Caco-2 (cell line): ENCODE results near the gene PDK4. TPM values are rescaled to one million over a fixed set of nuclear protein-coding genes. Genes with fewer than 3 reads are reported as not detected.

Source experiments
- BruUV-seq: library from RNA; stranded (reverse); fragments of 400-500 nt; replicated peaks from 2 replicates; lab custom pipeline; 2021; lab: Mats Ljungman, UMichigan
- CTCF ChIA-PET: fragments of 300-600 bp; sonication (Branson Sonifier 250); formaldehyde crosslinking; loops from one replicate; lab custom pipeline; 2022; ENCODE audit warnings: antibody characterized with exemption; lab: Charles Lee
- POLR2A ChIA-PET: fragments of 300-600 bp; sonication (Branson Sonifier 250); formaldehyde crosslinking; loops from one replicate; lab custom pipeline; 2022; ENCODE audit warnings: antibody characterized with exemption; lab: Charles Lee
- DNase-seq, 2 experiments: peaks; one replicate each; pipeline versions ENCODE4 v3.0.0 to v3.0.0-alpha.2; 2020 to 2022
- H3K27me3 ChIP-seq: replicated peaks from 2 replicates; pipeline ENCODE4 v1.6.0; 2011; ENCODE audit warnings: low read length; ENCODE audit not compliant: control insufficient read depth, insufficient read depth
- H3K36me3 ChIP-seq: 2 replicates; pipeline ENCODE4 v1.5.1; 2011; ENCODE audit warnings: low read length; ENCODE audit not compliant: control insufficient read depth, insufficient read depth
- H3K4me1 ChIP-seq: fragments of 250-450 bp; sonication (Bioruptor Pico); 2 replicates; pipeline ENCODE4 v1.5.1; 2020; ENCODE audit warnings: mild to moderate bottlenecking
- H3K4me3 ChIP-seq: 2 replicates; pipeline ENCODE4 v1.5.1; 2011; ENCODE audit warnings: low read depth, mild to moderate bottlenecking, control low read depth, low read length
- H3K9me3 ChIP-seq: fragments of 250-450 bp; sonication (Bioruptor Pico); 2 replicates; pipeline ENCODE4 v1.5.1; 2020; ENCODE audit warnings: mild to moderate bottlenecking, moderate library complexity
- H3K27ac Mint-ChIP-seq: one replicate; pipeline ENCODE4 v1.8.0; 2022; ENCODE audit warnings: mixed read lengths; ENCODE audit not compliant: unreplicated experiment
- H3K27me3 Mint-ChIP-seq: one replicate; pipeline ENCODE4 v1.8.0; 2022; ENCODE audit warnings: mixed read lengths; ENCODE audit not compliant: insufficient read depth, unreplicated experiment
- H3K36me3 Mint-ChIP-seq: one replicate; pipeline ENCODE4 v1.8.0; 2022; ENCODE audit warnings: mild to moderate bottlenecking, mixed read lengths; ENCODE audit not compliant: insufficient read depth, unreplicated experiment
- H3K4me1 Mint-ChIP-seq: one replicate; pipeline ENCODE4 v1.8.0; 2022; ENCODE audit warnings: low read depth, mixed read lengths; ENCODE audit not compliant: unreplicated experiment
- H3K4me3 Mint-ChIP-seq: one replicate; pipeline ENCODE4 v1.8.0; 2022; ENCODE audit warnings: mild to moderate bottlenecking, moderate library complexity, mixed read lengths; ENCODE audit not compliant: unreplicated experiment
- H3K9me3 Mint-ChIP-seq: one replicate; pipeline ENCODE4 v1.8.0; 2022; ENCODE audit warnings: mixed read lengths; ENCODE audit not compliant: unreplicated experiment
- intact Hi-C: fragments of 100-400 bp; cut with micrococcal nuclease; formaldehyde crosslinking; loops from one replicate; pipeline ENCODE4 v1.10.0; 2022; ENCODE audit not compliant: unreplicated experiment
- total RNA-seq: library from RNA; stranded (reverse); gene quantifications from 2 replicates; pipeline ENCODE4 v1.2.3, GENCODE V29; 2022
- TF ChIP-seq, protein P1 (sequence below), 2 experiments: fragments of 200-600 bp in 1 of 2; IDR thresholded peaks; 1 replicate in 1 of 2; 2 replicates in 1 of 2; pipeline versions ENCODE4 v1.5.1 to v1.8.0; 2011 to 2022; ENCODE audit warnings: antibody characterized with exemption in 1 of 2, control low read depth in 1 of 2, inconsistent platforms in 1 of 2, low read depth in 1 of 2, low read length in 1 of 2, mild to moderate bottlenecking in 1 of 2, moderate library complexity in 1 of 2; ENCODE audit not compliant: insufficient read depth in 1 of 2, severe bottlenecking in 1 of 2, unreplicated experiment in 1 of 2

PDK4 gene
- total RNA-seq, 1 experiment from 2014 or later, result 0.20 TPM

DNA sequence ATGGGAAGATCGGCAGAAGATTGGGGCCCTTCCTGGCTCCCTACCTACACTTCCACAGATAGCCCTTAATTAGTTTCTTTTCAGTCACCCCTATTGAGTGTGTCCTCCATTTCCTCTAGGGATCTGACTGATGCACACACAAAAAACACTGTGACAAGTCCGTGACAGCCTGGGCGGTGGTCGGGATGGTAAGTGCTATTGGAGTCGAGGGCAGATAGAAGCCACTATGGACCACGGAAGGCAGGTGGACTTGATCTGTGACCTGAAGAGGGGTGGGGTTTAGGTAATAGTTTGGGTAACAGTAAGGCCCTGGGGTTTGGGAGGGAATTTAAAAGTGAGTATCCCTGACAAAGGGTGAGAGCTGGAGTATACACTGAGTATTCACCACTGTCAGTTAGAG is 53.0 kb downstream of the PDK4 start:
- BruUV-seq, result no TSS peak
- no peaks in the 10 kb centered on the region for H3K36me3 ChIP-seq
- DNase-seq, result no peak
- H3K36me3 Mint-ChIP-seq, result no peaks in the 10 kb centered on the region
- no peaks in the 10 kb centered on the region for H3K9me3 Mint-ChIP-seq
- no peaks in the 10 kb centered on the region for H3K27me3 ChIP-seq
- H3K4me3 ChIP-seq, result no peak overlapping the region
- H3K27me3 Mint-ChIP-seq, result peaks cover 2% of the 10 kb centered on the region
- TF ChIP-seq, protein P1, sequence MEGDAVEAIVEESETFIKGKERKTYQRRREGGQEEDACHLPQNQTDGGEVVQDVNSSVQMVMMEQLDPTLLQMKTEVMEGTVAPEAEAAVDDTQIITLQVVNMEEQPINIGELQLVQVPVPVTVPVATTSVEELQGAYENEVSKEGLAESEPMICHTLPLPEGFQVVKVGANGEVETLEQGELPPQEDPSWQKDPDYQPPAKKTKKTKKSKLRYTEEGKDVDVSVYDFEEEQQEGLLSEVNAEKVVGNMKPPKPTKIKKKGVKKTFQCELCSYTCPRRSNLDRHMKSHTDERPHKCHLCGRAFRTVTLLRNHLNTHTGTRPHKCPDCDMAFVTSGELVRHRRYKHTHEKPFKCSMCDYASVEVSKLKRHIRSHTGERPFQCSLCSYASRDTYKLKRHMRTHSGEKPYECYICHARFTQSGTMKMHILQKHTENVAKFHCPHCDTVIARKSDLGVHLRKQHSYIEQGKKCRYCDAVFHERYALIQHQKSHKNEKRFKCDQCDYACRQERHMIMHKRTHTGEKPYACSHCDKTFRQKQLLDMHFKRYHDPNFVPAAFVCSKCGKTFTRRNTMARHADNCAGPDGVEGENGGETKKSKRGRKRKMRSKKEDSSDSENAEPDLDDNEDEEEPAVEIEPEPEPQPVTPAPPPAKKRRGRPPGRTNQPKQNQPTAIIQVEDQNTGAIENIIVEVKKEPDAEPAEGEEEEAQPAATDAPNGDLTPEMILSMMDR (IDR thresholded peaks at IDR 0.05; ENCODE audit: insufficient read depth in 1 of 2, low read depth in 1 of 2, low read length in 1 of 2, severe bottlenecking in 1 of 2, unreplicated experiment in 1 of 2), result no peak
- H3K9me3 ChIP-seq, result no peaks in the 10 kb centered on the region
- no peak overlapping the region for H3K27ac Mint-ChIP-seq
- no peak overlapping the region for H3K4me3 Mint-ChIP-seq
- intact Hi-C loops, result no loop called here
- no peaks in the 10 kb centered on the region for H3K4me1 ChIP-seq
- POLR2A ChIA-PET, result no interaction called here
- CTCF ChIA-PET, result interaction anchor here (1.5 kb wide), 1 partner anchor 144 kb away, joined by 11 read pairs; no protein-coding TSS in a partner anchor
- H3K4me1 Mint-ChIP-seq, result peaks cover 12% of the 10 kb centered on the region

DNA sequence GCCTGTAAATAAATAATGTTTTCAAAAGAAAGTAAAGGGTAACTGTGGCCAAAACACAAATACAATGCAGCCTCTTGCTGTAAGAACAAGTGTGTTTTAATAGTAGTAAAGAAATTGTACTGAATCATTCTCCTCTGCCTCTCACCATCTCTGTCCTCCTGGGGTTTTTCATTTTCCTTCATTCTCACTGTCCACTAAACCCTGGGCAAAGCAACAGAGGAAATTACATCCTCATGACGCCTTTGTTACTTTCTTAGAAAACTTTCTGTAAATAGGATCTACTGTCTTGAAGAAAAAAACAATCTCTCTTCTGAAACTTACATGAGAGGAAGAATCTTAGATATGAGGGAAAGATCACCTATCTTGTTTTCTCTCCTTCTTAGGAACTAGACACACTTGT is 56.0 kb downstream of the PDK4 start:
- Histone ChIP-seq H3K27me3 (no peaks in the 10 kb centered on the region), H3K4me1 (peaks cover 13% of the 10 kb centered on the region), H3K4me3 (no peak overlapping the region), H3K9me3 (no peaks in the 10 kb centered on the region), H3K36me3 (no peaks in the 10 kb centered on the region)
- H3K9me3 Mint-ChIP-seq, result no peaks in the 10 kb centered on the region
- H3K4me3 Mint-ChIP-seq, result no peak overlapping the region
- H3K36me3 Mint-ChIP-seq, result no peaks in the 10 kb centered on the region
- intact Hi-C loops, result no loop called here
- POLR2A ChIA-PET, result no interaction called here
- CTCF ChIA-PET, result no interaction called here
- H3K4me1 Mint-ChIP-seq, result peaks cover 18% of the 10 kb centered on the region
- no peak for DNase-seq
- H3K27me3 Mint-ChIP-seq, result peaks cover 2% of the 10 kb centered on the region
- no TSS peak for BruUV-seq
- TF ChIP-seq, protein P1 (IDR thresholded peaks at IDR 0.05; ENCODE audit: insufficient read depth in 1 of 2, low read depth in 1 of 2, low read length in 1 of 2, severe bottlenecking in 1 of 2, unreplicated experiment in 1 of 2), result no peak
- no peak overlapping the region for H3K27ac Mint-ChIP-seq

DNA sequence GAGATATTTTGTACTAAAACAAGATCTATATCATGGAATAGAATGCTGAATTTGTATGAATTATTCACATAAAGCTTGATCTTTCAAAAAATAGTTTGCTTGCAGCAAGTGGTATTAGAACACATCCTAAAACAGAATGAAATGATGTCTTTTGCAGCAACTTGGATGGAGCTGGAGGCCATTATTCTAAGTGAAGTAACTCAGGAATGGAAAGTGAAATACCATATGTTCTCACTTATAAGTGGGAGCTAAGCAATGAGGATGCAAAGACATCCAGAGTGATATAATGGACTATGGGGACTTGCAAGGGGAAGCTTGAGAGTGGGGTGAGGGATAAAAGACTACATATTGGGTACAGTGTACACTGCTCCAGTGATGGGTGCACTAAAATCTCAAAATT is 56.9 kb downstream of the PDK4 start:
- intact Hi-C loops, result no loop called here
- ChIA-PET POLR2A (no interaction called here), CTCF (interaction anchor here (1.2 kb wide), 1 partner anchor 148 kb away, joined by 3 read pairs; no protein-coding TSS in a partner anchor)
- Mint-ChIP-seq H3K4me3 (no peak overlapping the region), H3K9me3 (no peaks in the 10 kb centered on the region), H3K27ac (no peak overlapping the region), H3K36me3 (no peaks in the 10 kb centered on the region), H3K27me3 (peaks cover 4% of the 10 kb centered on the region), H3K4me1 (peaks cover 15% of the 10 kb centered on the region)
- Histone ChIP-seq H3K27me3 (no peaks in the 10 kb centered on the region), H3K4me3 (no peak overlapping the region), H3K36me3 (no peaks in the 10 kb centered on the region), H3K4me1 (peaks cover 13% of the 10 kb centered on the region), H3K9me3 (no peaks in the 10 kb centered on the region)
- DNase-seq, result no peak
- TF ChIP-seq, protein P1 (IDR thresholded peaks at IDR 0.05; ENCODE audit: insufficient read depth in 1 of 2, low read depth in 1 of 2, low read length in 1 of 2, severe bottlenecking in 1 of 2, unreplicated experiment in 1 of 2), result no peak
- no TSS peak for BruUV-seq
